ENCODE measurements around the gene CIROP.

The CIROP gene

DNA sequence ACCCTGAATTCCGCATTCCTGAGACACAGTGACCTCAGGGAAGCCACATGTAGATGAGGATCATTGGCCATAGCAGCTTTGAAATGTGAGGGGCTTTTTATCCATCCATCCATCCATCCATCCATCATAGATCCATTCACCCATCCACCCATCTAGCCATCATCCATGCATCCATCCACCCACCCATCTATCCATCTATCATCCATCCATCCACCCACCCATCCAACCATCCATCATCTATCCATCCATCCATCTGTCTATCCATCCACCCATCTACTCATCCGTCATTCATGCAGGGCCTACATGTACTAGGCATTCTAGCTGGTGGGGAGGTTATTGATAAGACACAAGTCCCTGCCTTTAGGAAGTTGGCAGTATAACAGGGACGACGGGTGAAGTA, 42.2 kb upstream of the CIROP start:
- TF ChIP-seq, protein P1, sequence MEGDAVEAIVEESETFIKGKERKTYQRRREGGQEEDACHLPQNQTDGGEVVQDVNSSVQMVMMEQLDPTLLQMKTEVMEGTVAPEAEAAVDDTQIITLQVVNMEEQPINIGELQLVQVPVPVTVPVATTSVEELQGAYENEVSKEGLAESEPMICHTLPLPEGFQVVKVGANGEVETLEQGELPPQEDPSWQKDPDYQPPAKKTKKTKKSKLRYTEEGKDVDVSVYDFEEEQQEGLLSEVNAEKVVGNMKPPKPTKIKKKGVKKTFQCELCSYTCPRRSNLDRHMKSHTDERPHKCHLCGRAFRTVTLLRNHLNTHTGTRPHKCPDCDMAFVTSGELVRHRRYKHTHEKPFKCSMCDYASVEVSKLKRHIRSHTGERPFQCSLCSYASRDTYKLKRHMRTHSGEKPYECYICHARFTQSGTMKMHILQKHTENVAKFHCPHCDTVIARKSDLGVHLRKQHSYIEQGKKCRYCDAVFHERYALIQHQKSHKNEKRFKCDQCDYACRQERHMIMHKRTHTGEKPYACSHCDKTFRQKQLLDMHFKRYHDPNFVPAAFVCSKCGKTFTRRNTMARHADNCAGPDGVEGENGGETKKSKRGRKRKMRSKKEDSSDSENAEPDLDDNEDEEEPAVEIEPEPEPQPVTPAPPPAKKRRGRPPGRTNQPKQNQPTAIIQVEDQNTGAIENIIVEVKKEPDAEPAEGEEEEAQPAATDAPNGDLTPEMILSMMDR (IDR thresholded peaks at IDR 0.05; ENCODE audit: insufficient read depth, low read depth, low read length, missing control alignments): no peak
- no peak overlapping the region for H3K4me3 ChIP-seq (ENCODE audit: low read depth, low read length)

DNA sequence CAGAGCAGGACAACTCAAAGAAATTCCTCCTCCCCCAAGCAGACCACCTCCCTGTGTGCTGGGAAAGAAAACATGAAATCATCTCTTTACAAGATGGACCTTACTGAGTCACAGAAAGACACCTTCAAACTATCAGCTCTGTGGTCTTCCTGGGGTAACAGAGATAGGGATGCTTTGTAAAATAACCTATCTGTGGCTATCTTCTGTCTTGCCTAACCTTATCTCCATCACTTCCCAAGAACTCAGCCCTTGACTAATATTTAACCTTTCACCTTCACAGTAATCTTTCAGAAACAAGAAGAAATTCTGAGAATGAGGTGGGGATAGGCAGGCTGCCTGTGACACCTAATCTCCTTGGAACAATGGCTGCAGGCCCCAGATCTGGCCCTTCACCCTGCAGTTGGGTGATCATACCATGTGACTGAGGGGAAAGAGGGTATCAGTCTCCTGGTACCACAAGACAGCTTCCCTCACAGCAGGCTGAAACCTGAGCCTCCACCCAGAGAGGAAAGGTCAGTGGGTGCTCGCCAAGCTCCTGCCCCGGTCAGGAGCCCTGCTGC, 41.6 kb upstream of the CIROP start:
- TF ChIP-seq, protein P1 (IDR thresholded peaks at IDR 0.05; ENCODE audit: insufficient read depth, low read depth, low read length, missing control alignments): no peak
- H3K4me3 ChIP-seq (ENCODE audit: low read depth, low read length): no peak overlapping the region
- DNase-seq (ENCODE audit: low read depth): no peak

More for the DNA sequence above, 42.2 kb upstream of the CIROP start:
- DNase-seq (ENCODE audit: low read depth): no peak

DNA sequence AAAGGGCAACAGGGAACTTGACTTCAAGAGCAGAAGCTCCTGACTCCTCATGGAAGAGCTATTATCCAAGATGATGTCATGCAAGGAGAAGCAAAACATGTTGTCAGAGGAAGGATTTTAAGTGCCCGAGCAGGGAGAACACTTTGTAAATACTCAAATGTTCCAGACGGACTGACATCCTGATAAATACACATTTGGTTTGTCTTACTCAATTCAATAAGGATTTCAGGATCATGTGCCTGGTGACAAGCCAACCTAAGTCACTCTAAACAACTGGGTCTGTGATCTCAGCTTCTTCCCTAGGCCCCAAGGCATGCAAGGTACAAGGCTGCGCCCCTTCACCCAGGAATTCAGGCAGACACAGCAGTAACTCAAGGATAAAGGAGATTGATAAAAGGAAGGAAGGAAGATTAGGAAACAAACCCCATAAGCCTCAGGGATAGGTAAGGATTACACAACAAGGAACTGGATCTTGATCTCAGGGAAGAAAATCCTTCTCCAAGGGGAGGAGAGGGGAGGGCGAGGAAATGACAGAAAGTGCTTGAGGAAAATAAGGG, 41.1 kb upstream of the CIROP start:
- no peak for DNase-seq (ENCODE audit: low read depth)
- TF ChIP-seq, protein P1 (IDR thresholded peaks at IDR 0.05; ENCODE audit: insufficient read depth, low read depth, low read length, missing control alignments): no peak
- no peak overlapping the region for H3K4me3 ChIP-seq (ENCODE audit: low read depth, low read length)

DNA sequence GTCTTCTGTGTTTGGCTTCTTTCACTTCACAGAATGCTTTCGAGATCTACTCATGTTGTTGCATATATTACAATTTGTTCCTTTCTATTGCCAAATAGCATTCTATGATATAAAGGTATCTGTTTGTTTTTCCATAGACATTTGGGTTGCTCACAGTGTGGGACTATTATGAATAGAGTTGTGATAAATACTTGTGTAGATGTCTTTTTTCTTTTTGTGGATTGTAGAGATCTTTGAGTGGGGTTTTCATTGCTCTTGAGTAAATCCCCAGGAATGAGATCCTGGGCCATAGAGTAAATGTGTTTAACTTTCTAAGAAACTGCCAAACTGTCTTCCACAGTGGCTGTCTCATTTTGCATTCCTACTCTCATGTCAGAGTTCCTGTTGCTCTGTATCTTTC, 39.1 kb upstream of the CIROP start:
- DNase-seq (ENCODE audit: low read depth): no peak
- TF ChIP-seq, protein P1 (IDR thresholded peaks at IDR 0.05; ENCODE audit: insufficient read depth, low read depth, low read length, missing control alignments): no peak
- H3K4me3 ChIP-seq (ENCODE audit: low read depth, low read length): no peak overlapping the region

DNA sequence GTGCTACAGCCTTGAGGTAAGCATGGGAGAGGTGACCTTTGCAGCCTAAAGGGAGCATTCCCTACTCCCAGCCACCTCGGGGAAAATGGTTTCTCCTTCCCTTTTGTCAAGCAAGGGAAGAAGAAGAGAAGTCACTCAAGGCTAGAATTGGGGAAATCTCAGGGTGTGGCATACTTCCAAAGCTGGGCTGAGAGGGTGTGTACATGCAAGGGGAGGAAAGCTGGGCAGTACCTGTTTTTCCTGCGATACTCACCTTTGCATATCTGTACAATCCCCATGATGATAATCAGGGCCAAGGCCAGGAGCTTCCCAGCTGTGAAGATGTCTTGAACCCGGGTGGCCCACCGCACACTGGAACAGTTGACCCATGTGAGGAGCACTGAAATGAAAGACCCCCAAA, 38.0 kb upstream of the CIROP start:
- TF ChIP-seq, protein P1 (IDR thresholded peaks at IDR 0.05; ENCODE audit: insufficient read depth, low read depth, low read length, missing control alignments): no peak
- DNase-seq (ENCODE audit: low read depth): no peak
- no peak overlapping the region for H3K4me3 ChIP-seq (ENCODE audit: low read depth, low read length)

DNA sequence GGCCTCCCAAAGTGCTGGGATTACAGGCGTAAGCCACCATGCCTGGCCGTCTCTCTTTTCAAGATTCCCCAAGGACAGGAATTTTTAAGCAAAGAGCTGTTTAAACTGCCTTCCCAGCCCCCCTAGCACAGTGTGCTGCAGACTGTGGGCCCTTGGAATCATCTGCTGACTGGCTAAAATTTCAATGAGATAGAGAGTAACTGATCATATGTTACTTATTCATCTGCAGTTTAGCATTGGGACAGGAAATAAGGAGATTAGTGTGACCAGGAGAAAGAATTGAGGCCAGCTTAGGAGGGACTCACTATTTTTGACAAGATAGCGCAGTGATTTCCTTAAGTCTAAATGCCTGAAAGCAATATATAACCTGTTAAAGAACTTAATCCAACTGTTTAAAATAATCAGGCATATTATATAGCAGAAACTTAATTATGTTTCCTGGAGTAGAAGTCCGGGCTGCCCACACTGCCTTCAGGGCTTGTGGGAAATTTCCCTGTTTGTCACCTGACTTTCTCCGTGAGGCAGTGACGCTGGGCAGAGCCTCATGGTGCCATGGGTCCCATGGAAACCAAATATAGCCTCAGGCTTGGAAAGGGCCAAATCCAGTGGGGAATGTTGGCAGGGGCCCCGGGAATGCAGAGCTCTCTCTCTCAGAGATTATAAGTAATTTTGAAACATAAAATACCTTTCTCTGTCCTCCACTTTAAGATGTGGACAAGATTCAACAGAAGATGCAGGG, 37.1 kb upstream of the CIROP start:
- no peak overlapping the region for H3K4me3 ChIP-seq (ENCODE audit: low read depth, low read length)
- DNase-seq (ENCODE audit: low read depth): no peak
- TF ChIP-seq, protein P1 (IDR thresholded peaks at IDR 0.05; ENCODE audit: insufficient read depth, low read depth, low read length, missing control alignments): no peak

Data from GM12865 (cell line).